CD4-positive, alpha-beta T cell (primary cell): ENCODE results near the gene WDFY4. TPM values are rescaled to one million over a fixed set of nuclear protein-coding genes. Genes with fewer than 3 reads are reported as not detected.

Source experiments
- ATAC-seq: fragments of 200-7000 bp; cut with Tn5 transposase; one replicate; pipeline ENCODE4 v1.10.0; 2022; ENCODE audit warnings: mild to moderate bottlenecking; ENCODE audit not compliant: poor library complexity
- CTCF ChIA-PET: fragments of 350-600 bp; sonication (Branson Sonifier 250); formaldehyde crosslinking; loops from one replicate; lab custom pipeline; 2021; ENCODE audit warnings: antibody characterized with exemption, inconsistent platforms; lab: Charles Lee
- POLR2A ChIA-PET: fragments of 350-600 bp; sonication (Branson Sonifier 250); formaldehyde crosslinking; loops from one replicate; lab custom pipeline; 2021; ENCODE audit warnings: antibody characterized with exemption, inconsistent platforms; lab: Charles Lee
- DNase-seq, 14 experiments: peaks; one replicate each; pipeline ENCODE4 v3.0.0-alpha.2; 2013 to 2020; ENCODE audit warnings: mixed read lengths in 2 of 14
- H3K27ac ChIP-seq, 2 donors: one replicate each; pipeline versions ENCODE4 v1.5.1 to v1.7.0; 2013; ENCODE audit warnings: low read length in 2 of 2, low read depth in 1 of 2, mild to moderate bottlenecking in 1 of 2
- H3K27me3 ChIP-seq, 2 experiments: 1 replicate in 1 of 2; 2 replicates in 1 of 2; pipeline versions ENCODE4 v1.6.1 to v1.7.0; 2013; ENCODE audit warnings: low read length in 2 of 2, control low read depth in 1 of 2, mild to moderate bottlenecking in 1 of 2, moderate library complexity in 1 of 2; ENCODE audit not compliant: insufficient read depth in 2 of 2, control insufficient read depth in 1 of 2
- H3K36me3 ChIP-seq: one replicate; pipeline ENCODE4 v1.6.1; 2013; ENCODE audit warnings: low read length, control low read depth; ENCODE audit not compliant: insufficient read depth
- H3K4me1 ChIP-seq: one replicate; pipeline ENCODE4 v1.6.1; 2013; ENCODE audit warnings: low read length, control low read depth; ENCODE audit not compliant: insufficient read depth
- H3K4me3 ChIP-seq: one replicate; pipeline ENCODE4 v1.5.1; 2013; ENCODE audit warnings: mild to moderate bottlenecking, low read length, moderate library complexity
- H3K9me3 ChIP-seq, 2 experiments: 1 replicate in 1 of 2; 2 replicates in 1 of 2; pipeline versions ENCODE4 v1.6.1 to v1.7.0; 2013; ENCODE audit warnings: low read length in 2 of 2, mild to moderate bottlenecking in 2 of 2, control low read depth in 1 of 2, moderate library complexity in 1 of 2; ENCODE audit not compliant: control insufficient read depth in 1 of 2, insufficient read depth in 1 of 2
- H3K27ac Mint-ChIP-seq: one replicate; pipeline ENCODE4 v1.8.0; 2020; ENCODE audit warnings: mixed read lengths
- H3K27me3 Mint-ChIP-seq: one replicate; pipeline ENCODE4 v1.8.0; 2021; ENCODE audit warnings: mixed read lengths
- H3K36me3 Mint-ChIP-seq: one replicate; pipeline ENCODE4 v1.8.0; 2021; ENCODE audit warnings: low read depth, mixed read lengths
- H3K4me1 Mint-ChIP-seq: one replicate; pipeline ENCODE4 v1.8.0; 2021; ENCODE audit warnings: low read depth, mixed read lengths
- H3K4me3 Mint-ChIP-seq: one replicate; pipeline ENCODE4 v1.8.0; 2020; ENCODE audit warnings: mild to moderate bottlenecking, mixed read lengths
- H3K9me3 Mint-ChIP-seq: one replicate; pipeline ENCODE4 v1.8.0; 2020; ENCODE audit warnings: mixed read lengths
- CTCF ChIP-seq: fragments of 200-600 bp; IDR thresholded peaks from one replicate; pipeline ENCODE4 v1.8.0; 2022; ENCODE audit warnings: antibody characterized with exemption, mild to moderate bottlenecking
- intact Hi-C, 2 experiments: fragments of 100-400 bp; cut with DNase I in 1 of 2; cut with micrococcal nuclease in 1 of 2; formaldehyde crosslinking; loops; one replicate each; pipeline versions ENCODE4 v1.15.1 to v1.9.0; 2023 to 2025; cut with DNase I, micrococcal nuclease
- total RNA-seq, 174 experiments: library from RNA in 2 of 174; stranded (reverse) in 2 of 174; gene quantifications; one replicate each; pipeline ENCODE4 v1.2.3 and lab custom pipeline; 2021 to 2026

WDFY4 gene
- total RNA-seq, 2 experiments from 2014 or later, result 1.3 to 2.5 TPM

- TF ChIP-seq CTCF, result no peak
- Histone ChIP-seq H3K36me3 (no peaks in the 10 kb centered on the region), H3K4me3 (no peak overlapping the region), H3K9me3 (peaks cover 0 to 3% of the 10 kb centered on the region in 2 experiments), H3K27me3 (no peaks in the 10 kb centered on the region), H3K4me1 (no peaks in the 10 kb centered on the region), H3K27ac (no peak overlapping the region)
- intact Hi-C loops, result no loop called here
- POLR2A ChIA-PET, result no interaction called here
- no peak for ATAC-seq
- H3K27me3 Mint-ChIP-seq, result no peaks in the 10 kb centered on the region
- no peaks in the 10 kb centered on the region for H3K4me1 Mint-ChIP-seq
- no peak overlapping the region for H3K4me3 Mint-ChIP-seq
- no peak overlapping the region for H3K27ac Mint-ChIP-seq
- no peaks in the 10 kb centered on the region for H3K9me3 Mint-ChIP-seq
- no peaks in the 10 kb centered on the region for H3K36me3 Mint-ChIP-seq
- DNase-seq, result no peak
- CTCF ChIA-PET, result no interaction called here
Measured at GRCh38 chr10:48884179-48885045, 199.7 kb downstream of the WDFY4 start.

- no peak overlapping the region for H3K4me3 Mint-ChIP-seq
- no peak for DNase-seq
- ATAC-seq, result no peak
- intact Hi-C loops, result no loop called here
- Histone ChIP-seq H3K27ac (no peak overlapping the region), H3K4me1 (no peaks in the 10 kb centered on the region), H3K36me3 (no peaks in the 10 kb centered on the region), H3K4me3 (no peak overlapping the region), H3K27me3 (no peaks in the 10 kb centered on the region), H3K9me3 (peaks cover 0 to 3% of the 10 kb centered on the region in 2 experiments)
- no peaks in the 10 kb centered on the region for H3K36me3 Mint-ChIP-seq
- H3K9me3 Mint-ChIP-seq, result no peaks in the 10 kb centered on the region
- no peaks in the 10 kb centered on the region for H3K4me1 Mint-ChIP-seq
- ChIA-PET CTCF (no interaction called here), POLR2A (no interaction called here)
- no peak overlapping the region for H3K27ac Mint-ChIP-seq
- TF ChIP-seq CTCF, result no peak
- no peaks in the 10 kb centered on the region for H3K27me3 Mint-ChIP-seq
Measured at GRCh38 chr10:48885376-48885775, 200.7 kb downstream of the WDFY4 start.

- Histone ChIP-seq H3K27me3 (no peaks in the 10 kb centered on the region), H3K27ac (no peak overlapping the region), H3K9me3 (peaks cover 0 to 2% of the 10 kb centered on the region in 2 experiments), H3K4me1 (no peaks in the 10 kb centered on the region), H3K36me3 (no peaks in the 10 kb centered on the region), H3K4me3 (no peak overlapping the region)
- Mint-ChIP-seq H3K36me3 (no peaks in the 10 kb centered on the region), H3K4me3 (no peak overlapping the region), H3K9me3 (no peaks in the 10 kb centered on the region), H3K27ac (no peak overlapping the region), H3K4me1 (no peaks in the 10 kb centered on the region), H3K27me3 (no peaks in the 10 kb centered on the region)
- TF ChIP-seq CTCF, result no peak
- intact Hi-C loops, result no loop called here
- POLR2A ChIA-PET, result no interaction called here
- ATAC-seq (no peak), DNase-seq (no peak)
- CTCF ChIA-PET, result no interaction called here
Measured at GRCh38 chr10:48887982-48888381, 203.3 kb downstream of the WDFY4 start.
